HK-2 (cell line): ENCODE results near the gene FBXL7.

Experiments
- DNase-seq: peaks from one replicate; pipeline ENCODE4 v3.0.0-alpha.2; 2018; ENCODE audit not compliant: unreplicated experiment

The FBXL7 gene

DNA sequence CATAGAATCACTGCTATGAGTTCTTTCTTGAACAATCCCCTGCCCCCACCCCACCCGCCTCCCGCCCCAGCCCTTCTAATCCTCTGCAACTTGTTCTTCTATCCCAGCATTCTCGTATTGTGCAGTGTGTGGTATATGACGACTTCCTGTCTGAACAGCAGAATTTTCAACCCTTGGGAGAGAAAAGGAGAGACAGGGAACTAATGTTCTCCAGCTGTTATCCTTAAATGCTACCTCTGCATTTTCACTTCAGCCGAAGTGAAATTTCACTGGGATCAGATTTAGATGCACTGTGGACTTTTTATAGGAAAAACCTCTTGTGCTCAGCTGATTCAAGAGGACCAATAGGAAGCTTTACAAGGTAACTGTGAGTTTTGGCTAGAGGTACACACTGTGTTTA, 2.2 kb downstream of the FBXL7 start:
- no peak for DNase-seq

DNA sequence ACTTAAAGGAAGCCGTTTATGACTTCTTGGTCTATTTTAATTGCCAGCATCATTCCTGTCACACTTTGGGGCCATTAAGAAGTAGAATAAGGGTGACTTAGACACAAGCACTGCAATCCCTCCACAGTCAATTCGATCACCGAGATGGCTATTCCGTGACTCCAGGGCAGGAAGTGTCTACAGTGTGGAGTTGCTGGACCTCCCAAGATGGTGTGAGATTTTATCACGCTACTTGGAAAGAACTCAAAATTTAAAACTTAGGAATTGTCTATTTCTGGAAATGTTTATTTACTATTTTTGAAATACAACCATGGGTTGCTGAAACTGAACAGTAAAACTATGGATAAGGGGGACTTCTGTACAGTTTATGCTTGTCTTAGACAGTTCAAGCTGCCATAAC, 6.2 kb downstream of the FBXL7 start:
- DNase-seq, result no peak

DNA sequence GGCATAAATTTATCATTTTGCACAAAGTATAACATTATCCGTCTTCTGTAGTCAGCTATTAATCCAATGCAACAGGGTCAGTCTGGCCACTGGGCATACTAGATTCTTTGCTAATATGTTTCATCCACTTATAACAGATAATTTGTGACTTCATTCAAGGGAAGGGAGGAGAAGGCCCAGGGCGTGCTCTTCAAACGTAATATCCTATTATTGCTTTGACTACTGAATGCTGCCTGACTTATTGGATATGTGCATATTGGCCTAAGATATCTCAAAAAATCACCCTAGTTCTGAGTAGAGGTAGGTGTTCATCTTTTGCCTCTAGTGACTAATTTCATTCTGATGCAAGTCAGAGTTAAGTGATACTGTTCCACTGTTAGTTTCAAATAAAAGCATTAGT, 6.9 kb downstream of the FBXL7 start:
- DNase-seq, result no peak

DNA sequence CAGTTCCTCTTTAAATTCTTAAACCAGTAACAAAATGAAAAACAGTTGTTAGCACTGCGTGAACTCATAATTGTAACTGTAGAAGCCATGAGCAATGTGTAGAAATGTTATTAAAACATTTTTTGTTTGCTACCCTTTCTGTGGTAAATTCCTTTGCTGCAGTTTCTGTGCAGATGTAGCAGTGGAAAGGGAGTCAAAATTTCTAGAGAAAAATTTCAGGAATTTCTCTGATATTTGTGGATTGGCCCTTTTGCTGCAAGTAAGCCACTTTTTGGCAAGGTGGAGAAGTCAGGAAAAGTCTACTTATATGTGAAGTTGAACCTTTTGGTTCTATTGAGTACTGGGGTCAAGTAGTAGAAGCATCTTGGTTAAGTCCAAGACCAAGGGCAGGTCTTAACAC, 10.1 kb downstream of the FBXL7 start:
- no peak for DNase-seq

DNA sequence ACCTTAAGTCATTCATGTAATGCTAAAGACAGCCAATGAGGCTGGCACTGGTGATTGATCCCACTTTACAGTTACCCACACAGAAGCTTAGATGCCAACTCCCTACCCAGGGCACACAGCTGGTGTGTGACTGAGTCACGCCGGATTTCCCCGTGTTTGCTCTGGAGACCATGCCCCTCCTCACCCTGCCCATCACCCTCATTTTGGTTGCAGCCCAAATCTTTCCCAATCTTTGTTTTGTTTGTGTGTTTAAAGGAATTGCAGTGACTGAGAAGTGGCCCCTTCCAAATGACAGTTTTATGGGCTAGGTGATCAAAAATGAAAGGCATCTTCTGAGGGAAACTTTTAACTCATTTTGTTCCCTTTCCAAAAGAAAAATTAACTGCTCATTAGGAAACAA, 10.9 kb downstream of the FBXL7 start:
- no peak for DNase-seq

DNA sequence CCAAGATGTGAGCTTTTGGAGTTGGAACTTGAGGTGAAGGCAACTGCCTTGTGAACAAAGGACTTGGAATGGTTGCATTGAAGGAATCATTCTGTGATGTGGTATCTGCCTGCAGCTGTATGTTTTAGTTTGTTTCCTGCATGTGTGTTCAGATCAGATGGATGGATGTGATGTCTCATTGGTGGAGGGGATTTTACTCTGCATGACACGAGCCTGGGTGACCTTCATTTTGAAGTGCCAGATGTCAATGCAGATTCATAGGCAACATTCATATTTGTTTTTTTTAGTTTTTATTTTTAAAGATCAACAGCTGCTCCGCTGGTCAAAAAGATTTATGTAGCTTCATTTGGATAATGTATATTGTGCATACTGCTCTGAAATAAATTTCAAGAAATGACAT, 13.5 kb downstream of the FBXL7 start:
- no peak for DNase-seq

DNA sequence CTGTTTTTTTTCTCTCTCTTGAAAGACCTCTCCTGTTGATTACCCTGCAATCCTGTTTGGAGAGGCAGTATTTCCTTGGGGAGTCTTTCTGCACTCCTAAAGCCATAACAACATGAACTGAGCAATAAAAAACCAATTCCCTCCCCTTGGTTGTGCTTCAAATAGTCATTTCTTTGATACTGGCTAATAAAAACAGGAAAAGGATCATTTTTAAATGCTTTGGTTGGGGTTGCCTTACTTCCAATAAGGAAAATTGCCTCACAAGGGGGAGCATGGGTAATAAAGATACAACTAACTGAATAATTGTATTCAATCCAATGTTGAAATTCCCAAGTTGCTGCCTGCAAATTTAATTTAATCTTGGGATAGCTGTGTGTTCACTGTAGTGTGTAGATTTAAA, 13.9 kb downstream of the FBXL7 start:
- DNase-seq, result no peak

DNA sequence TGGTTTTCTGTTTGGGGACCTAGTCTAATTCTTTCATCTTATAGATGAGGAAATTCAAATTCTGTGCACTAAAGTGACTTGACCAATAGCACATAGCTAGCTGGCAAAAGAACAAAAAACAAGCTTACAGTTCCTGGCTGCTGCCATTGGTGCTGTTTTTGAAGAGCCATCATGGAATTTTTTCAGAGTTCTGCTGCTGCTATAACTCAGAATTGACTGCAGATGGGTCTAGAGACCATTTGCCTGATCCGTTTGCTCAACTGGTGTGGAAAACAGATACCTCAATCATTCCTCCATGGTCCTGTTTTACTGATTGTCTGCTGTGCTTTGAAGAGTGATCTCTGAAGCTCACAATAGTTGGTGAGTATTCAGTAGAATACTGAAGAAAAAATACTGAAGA, 15.2 kb downstream of the FBXL7 start:
- no peak for DNase-seq

DNA sequence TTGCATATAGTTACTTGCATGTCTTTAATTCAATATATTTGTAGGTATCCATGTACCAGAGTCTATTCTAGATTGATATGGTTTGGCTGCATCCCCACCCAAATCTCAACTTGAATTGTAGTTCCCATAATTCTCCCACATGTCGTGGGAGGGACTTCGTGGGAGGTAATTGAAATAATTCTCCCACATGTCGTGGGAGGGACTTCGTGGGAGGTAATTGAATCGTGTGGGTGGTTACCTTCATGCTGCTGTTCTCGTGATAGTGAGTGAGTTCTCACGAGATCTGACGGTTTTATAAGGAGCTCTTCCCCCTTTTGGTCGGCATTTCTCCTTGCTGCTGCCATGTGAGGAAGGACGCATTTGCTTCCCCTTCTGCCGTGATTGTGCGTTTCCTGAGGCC, 16.5 kb downstream of the FBXL7 start:
- no peak for DNase-seq

DNA sequence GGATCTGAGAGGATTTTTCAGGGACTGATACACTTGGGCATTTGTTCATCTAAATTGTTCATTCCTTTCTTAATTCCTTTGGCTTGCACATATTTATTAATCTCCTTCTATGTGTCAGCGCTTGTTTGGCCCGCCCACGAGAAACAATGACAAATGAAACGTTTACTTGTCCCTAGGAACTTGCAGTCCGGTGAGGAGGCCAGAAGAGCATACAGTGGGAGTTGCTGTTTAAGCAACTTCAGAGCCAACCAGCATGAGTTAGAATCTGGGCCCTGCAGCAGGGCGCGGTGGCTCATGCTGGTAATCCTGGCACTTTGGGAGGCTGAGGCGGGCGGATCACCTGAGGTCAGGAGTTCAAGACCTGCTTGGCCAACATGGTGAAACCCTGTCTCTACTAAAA, 18.8 kb downstream of the FBXL7 start:
- DNase-seq, result no peak

DNA sequence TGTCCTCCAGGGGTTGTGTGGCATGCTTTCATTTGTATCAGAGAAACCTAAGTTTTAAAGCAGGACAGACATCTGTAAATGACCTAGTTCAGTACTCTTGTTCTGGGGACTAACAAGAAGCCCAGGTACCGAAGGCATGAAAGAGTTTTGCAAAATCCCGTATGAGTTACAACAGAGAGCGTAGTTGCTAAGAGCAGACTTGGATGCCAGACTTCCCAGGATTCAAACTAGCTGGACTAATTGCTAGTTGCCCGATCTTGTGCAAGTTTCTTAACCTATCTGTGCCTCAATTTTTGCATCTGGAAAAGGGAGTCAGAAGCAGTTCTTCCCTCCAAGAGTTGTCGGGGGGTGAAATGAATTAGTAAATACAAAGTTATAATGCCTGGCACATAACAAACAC, 20.9 kb downstream of the FBXL7 start:
- no peak for DNase-seq

DNA sequence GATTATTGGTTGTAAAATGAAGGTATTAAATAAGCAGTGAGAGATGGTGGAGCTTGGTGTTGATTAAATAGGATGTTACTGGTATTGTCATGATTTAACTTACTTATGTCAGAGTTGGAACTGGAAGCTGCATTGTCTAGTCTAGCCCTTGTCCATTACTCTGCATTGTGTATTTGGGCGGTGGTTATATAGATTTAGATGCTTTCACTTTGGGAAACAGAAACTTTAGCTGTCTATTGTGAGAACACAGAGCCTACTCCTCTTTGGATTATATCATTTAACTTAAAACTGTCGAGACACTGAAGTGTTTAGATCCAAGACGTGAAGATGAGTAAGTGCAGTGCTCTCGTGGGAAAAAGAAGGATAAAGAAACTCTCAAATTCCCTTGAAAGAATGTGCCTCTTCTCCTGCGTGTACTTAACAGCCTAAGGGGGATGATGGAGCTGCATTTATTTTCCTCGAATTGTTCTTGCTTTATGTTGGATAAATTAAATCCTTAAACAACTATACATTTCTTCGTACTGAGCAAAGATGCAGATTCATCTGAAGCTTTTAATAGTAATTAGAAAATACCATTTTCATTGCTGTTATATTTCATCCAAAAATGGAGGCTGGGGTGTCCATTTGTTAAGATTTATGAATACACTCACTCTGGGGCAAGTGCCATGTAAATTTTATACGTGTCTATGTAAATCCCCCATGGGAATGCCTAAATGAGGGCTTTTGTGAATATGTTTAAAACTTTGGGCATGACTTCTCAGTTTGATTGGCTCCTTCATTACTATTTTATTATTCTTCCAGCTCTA, 21.6 kb downstream of the FBXL7 start:
- no peak for DNase-seq

DNA sequence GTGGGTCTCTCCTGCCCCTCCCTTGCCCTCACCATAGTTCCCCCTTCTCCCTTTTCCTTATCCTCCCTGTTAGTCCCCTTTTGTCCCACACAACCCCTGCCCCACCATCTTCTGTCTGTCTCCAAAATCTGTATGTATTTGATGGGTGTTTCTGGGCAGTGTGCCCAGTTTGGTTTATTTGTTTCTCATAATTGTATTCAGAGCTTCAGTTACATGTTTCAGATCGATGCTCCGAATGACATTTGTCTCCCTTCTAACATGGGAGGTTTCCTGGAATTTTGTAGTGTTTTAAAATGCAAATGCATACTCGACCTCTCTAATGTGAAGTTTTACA, 22.2 kb downstream of the FBXL7 start:
- DNase-seq, result no peak

DNA sequence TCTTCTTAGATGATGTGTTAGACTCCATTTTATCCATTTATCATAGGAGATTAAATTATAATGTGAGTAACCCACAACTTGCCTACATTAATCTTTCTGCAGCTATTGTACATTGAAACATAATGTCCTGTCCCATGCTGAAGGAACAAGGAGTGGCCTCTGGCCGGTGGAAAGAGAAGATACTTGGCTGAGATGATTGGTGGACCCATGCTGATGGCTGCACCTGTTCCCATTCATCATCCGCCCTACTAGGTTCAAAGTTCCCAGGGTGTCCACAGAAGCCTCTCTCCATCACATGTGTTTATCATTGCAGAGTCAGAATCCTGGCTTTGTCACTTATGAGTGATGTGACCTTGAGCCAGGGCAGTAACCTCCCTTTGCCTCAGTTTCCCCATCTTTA, 24.7 kb downstream of the FBXL7 start:
- DNase-seq, result no peak

DNA sequence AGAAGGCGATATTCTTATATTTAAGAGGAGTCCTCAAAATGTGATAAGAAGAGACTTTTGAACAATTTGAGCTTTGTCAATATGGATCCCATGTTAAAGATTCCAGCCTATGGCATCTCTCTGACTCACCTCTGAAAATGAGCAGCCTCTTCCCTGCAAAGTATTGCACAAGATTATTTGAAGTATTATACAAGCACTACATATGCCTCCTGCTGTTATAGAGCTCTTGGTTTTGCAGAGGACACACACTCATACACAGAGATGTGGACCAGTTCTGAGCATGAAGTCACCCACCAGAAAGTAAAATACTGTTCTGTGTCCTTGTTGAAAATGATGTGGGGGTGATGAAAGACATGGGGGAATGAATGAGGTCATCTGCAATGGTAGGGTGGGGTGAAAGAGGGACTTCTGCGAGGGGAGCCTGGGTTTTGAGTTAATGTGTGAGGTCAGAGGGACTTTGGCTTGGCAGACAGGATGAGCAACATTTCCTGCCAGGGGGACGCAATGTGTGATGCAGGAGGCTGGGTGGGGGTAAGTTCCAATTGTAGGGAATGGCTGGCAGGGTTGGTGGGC, 25.8 kb downstream of the FBXL7 start:
- no peak for DNase-seq

DNA sequence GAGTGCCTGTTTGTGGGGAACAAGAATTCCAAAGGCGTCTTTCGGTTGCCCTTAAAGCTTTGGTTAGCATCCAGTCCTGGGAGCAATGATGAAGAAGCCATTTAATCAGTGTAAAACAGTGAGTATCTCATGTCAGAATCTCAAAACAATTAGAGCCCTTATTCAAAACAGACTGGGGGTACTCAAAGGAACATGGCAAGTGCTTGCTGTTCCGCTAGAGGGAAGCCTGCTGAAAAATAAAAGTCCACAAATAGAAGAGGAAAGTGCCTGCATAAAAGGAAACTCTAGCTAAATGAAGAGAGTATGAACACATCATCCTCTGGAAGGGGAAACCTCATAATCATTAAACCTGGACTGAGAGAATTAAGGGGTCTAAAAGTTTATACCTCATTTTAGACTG, 26.4 kb downstream of the FBXL7 start:
- DNase-seq, result no peak

DNA sequence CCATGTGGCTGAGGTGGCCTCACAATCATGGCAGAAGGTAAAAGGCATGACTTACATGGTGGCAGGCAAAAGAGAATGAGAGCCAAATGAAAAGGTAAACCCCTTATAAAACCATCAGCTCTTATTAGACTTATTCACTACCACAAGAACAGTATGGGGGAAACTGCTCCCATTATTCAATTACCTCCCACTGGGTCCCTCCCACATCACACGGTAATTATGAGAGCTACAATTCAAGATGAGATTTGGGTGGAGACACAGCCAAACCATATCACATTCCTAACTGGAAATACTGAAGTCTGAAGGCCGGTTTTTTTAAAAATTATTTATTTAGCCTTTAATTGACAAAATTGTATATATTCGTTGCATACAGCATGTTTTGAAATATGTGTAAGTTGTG, 28.5 kb downstream of the FBXL7 start:
- DNase-seq, result no peak

DNA sequence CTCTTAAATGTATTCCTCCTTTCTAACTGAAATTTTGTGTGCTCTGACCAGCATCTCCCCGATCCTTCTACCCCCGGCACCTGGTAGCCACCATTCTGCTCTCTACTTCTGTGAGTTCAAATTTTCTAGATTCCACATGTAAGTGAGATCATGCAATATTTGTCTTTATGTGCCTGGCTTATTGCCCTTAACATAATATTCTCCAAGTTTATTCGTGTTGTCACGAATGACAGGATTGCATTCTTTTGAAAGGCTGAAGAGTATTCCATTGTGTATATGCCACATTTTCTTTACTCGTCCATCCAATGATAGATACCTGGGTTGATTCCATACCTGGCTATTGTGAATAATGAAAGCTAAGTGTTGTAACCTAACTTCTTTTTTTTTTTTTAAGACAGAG, 29.0 kb downstream of the FBXL7 start:
- no peak for DNase-seq

DNA sequence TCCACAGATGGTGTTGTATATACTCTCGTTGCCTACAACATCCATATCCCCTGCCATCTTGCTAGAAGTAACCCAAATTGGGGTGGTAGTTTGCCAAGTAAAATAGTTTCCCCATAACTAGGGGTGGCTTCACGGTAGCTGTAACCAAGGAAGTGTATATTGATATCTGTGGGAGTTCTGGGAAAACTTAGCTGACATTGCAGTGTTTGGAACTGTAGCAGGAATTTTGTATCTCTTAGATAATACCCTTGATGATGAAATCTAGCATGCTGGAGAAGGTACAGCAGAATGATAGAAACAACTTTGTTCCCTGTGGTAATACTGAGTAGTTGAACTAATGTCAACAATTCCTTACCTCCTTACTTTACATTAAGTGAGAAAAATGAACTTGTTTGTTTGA, 29.8 kb downstream of the FBXL7 start:
- DNase-seq, result no peak

DNA sequence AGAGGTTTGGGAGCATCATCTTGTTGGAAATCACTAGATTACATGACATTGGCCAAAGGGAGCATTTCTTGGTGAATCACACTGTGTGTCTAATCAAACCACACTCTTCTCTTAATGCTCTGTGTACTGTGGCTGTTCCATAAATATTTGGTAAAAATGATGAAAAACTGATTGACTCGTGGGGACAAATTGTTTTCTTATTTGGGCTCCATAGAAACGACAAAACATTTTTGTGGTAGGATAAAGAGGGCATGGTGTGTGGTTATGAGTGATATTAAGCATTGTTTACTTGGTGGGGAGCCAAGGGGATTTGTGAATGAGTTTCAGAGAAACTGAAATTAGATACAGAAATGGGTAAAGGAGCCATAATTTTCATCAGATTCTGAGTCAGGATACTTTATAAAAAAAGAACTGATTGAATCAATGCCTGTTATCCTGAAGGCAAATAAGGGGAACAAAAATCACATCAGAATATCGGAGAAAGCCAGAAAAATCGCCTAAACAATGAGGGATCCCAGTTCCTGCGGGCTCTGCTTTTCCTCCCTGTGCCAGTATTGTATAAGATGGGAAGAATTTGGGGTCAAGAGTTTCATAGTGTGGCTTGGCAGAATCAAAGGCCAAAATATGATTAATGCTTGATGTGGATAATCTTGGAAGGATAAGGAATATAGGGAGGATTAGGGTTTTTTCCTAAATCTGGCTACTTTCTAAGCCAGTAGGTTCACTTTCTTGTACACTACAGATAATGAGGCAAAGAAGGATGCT, 33.3 kb downstream of the FBXL7 start:
- no peak for DNase-seq

DNA sequence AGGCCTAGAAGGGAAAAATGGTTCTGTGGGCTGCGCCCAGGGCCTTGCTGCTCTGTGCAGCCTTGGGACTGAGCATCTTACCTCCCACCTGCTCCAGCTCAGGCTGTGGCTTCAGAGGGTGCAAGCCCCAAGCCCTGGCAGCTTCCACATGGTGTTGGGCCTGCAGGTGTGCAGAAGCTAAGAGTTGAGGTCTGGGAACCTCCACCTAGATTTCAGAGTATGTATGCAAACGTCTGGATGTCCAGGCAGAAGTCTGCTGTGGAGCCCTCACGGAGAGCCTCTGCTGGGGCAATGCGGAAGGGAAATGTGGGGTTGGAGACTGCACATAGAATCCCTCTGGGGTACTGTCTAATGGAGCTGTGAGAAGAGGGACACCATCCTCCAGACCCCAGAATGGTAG, 36.0 kb downstream of the FBXL7 start:
- DNase-seq, result no peak

DNA sequence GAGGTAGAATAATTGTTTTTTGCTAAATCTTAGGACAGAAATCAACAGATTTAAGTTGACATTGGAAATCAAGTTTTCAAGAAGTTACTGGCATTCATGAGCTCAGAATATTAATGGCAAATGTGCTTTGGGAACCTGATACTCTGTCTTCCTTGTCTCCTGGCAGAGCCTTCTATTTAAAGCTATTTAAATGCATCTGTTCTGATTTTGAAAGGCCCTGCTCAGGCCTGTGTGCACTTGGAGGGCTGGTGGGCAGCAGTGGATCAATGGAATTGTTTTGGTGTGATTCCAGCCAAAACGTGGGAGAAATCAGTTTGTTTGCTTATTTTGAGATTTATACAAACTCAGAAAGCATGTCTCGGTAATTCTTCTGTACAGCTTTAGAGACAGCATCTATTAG, 38.5 kb downstream of the FBXL7 start:
- no peak for DNase-seq

DNA sequence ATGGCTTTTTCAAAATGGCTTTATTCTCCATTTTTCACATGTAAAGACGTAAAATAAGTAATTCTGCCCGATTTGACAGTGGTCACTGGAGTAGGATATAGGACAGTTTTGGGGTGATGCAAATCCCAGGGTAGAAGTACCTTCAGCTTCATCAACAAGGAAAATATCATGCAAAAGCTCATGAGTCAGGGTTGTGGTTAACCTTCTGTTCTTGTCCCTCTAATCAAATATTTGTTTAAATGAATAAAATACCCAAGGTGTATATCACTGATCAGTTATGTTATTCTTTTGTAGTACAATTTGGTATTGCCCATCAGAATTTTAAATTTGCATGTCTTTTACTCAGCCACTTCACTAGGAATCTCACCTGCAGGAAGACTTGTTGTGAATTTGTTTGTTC, 40.0 kb downstream of the FBXL7 start:
- DNase-seq, result no peak
